ENCODE data around the gene ABCG1. TPM values are rescaled to one million over a fixed set of nuclear protein-coding genes. Genes with fewer than 3 reads are reported as not detected.

The ABCG1 gene
- total RNA-seq, 1 donor from 2014 or later: not detected

- TF ChIP-seq CTCF (conservative IDR thresholded peaks at IDR 0.05; ENCODE audit: low read depth, low read length): no peak
- DNase-seq (ENCODE audit: low read depth): no peak
- no peak overlapping the region for H3K4me3 ChIP-seq (ENCODE audit: low read depth, low read length)
Measured at GRCh38 chr21:42306366-42307035, 87.6 kb downstream of the ABCG1 start.

DNA sequence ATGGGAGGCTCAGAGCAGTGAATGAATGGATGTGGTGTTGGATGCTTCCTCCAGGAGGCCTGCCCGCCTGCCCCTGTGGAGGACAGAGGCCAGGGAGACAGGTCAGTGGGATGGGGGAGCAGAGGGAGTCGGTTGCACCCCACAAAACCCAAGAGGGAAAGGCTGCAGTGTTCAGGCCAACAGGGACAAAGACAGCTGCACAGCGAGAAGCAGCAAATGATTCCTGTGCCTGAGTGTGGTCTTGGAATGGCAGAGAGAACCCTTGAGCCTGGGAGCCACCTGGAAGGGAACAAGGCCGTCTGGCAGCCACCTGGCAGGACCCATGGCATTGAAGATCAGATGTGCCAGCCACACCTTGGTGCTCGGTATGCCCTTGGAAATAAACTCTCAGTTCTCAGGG, 88.2 kb downstream of the ABCG1 start:
- no peak for DNase-seq (ENCODE audit: low read depth)
- no peak for TF ChIP-seq CTCF (conservative IDR thresholded peaks at IDR 0.05; ENCODE audit: low read depth, low read length)
- H3K4me3 ChIP-seq (ENCODE audit: low read depth, low read length): no peak overlapping the region

DNA sequence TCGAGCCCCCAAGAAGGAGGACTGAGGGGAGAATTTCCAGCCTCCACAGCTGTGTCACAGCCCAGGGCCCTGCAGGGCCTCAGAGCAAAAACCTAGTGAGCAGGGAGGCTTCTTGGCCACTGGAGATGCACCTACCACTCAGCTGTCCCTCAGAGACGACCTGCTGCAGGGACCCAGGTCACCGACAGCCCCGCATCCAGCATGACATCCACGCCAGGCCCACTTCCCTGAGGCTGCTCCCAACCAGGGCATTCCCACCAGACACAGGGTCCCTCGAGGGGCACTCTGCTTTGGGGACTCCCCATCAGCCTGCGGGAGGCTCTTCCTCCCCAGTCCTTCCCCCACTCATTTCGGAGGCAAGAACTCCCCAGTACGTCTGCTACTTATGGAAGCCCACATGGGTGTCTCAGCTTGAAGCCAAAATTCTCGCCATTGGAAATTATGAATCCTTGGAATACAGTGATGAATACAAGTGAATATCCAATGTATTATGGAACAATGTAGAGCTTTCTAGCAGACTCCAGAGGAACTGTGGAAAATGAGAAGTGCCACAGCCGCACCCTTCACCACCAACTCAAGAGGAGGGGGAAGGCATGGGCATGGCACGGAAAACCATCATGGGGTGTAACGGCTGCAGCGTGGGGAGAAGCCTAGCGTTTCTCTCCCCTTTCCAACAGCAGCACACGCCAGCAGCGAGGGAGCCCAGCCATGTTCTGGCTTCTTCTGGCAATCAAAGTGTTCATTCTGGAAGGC, 89.4 kb downstream of the ABCG1 start:
- TF ChIP-seq CTCF (conservative IDR thresholded peaks at IDR 0.05; ENCODE audit: low read depth, low read length): no peak
- DNase-seq (ENCODE audit: low read depth): no peak
- no peak overlapping the region for H3K4me3 ChIP-seq (ENCODE audit: low read depth, low read length)

DNA sequence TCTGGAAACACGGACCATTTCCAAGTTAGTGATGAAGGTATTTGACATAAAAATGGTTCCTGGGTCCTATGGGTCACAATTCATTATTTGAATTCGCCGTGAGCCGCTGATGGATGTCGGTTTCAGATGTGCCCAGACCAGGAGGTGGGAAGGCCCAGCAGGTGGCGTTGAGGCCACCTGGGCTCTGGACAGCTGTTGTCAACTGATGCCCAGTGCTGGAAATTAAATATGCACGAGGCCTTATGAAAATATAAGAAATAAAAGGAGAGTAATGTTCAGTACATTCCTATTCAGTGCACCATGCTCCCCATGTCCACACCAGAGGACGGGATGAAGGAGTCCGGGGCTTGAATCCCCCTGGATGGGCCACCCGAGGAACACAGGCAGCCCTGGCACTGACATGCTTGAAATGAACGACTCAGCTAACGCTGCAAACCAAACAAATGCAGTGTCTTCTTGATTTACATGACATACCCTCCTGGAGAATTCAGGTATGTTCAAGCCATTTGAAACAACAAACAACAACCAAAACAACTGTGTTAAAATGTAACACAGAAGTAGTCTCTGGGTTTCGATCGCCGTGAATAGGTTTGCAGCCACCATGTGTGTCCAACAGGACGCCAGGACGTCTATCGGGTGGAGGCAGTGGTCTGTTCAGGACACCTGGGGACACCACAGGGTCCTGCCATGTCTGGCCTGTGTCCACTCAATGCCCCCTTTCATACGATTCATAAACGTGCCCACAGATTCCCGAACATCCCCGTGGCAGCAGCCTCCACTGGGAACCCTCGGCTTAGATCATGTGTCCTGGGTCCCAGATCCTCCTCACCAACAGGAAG, 90.2 kb downstream of the ABCG1 start:
- DNase-seq (ENCODE audit: low read depth): no peak
- peak; percentile 48 for TF ChIP-seq CTCF (conservative IDR thresholded peaks at IDR 0.05; ENCODE audit: low read depth, low read length)
- no peak overlapping the region for H3K4me3 ChIP-seq (ENCODE audit: low read depth, low read length)

GRCh38 chr21:42309753-42310213, 90.8 kb downstream of the ABCG1 start:
- no peak for DNase-seq (ENCODE audit: low read depth)
- TF ChIP-seq CTCF (conservative IDR thresholded peaks at IDR 0.05; ENCODE audit: low read depth, low read length): peak; percentile 77
- H3K4me3 ChIP-seq (ENCODE audit: low read depth, low read length): no peak overlapping the region

GRCh38 chr21:42310411-42311001, 91.6 kb downstream of the ABCG1 start:
- no peak for TF ChIP-seq CTCF (conservative IDR thresholded peaks at IDR 0.05; ENCODE audit: low read depth, low read length)

More at GRCh38 chr21:42310411-42311001, 91.6 kb downstream of the ABCG1 start:
- H3K4me3 ChIP-seq (ENCODE audit: low read depth, low read length): no peak overlapping the region
- DNase-seq (ENCODE audit: low read depth): no peak

Data from epithelial cell of proximal tubule (primary cell).